NT2/D1 (cell line): ENCODE measurements around the gene EVI2A.

Experiments used
- SUZ12 ChIP-seq: IDR thresholded peaks from 2 replicates; pipeline ENCODE4 v1.6.1; 2011; ENCODE audit not compliant: insufficient read length, insufficient read depth; ENCODE audit errors: extremely low read depth
- YY1 ChIP-seq: IDR thresholded peaks from 2 replicates; pipeline ENCODE4 v1.6.1; 2011; ENCODE audit not compliant: insufficient read length, insufficient read depth
- ZNF274 ChIP-seq: IDR thresholded peaks from 2 replicates; pipeline ENCODE4 v1.6.1; 2011; ENCODE audit warnings: mild to moderate bottlenecking, low read depth, low read length

DNA sequence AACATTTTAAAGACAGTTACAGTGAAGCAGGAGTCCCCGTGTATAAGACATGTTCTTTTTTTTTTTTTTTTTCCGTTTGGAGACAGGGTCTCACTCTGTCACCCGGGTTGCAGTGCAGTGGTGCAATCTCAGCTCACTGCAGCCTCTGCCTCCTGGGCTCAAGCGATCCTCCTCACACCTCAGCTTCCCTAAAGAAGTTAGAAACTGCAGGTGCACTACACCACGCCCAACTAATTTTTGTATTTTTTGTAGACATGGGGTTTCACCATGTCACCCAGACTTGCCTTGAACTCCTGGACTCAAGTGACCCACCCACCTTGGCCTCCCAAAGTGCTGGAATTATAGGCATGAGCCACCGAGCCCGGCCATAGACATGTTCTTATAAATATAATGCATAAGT, 10.5 kb downstream of the EVI2A start:
- TF ChIP-seq YY1: no peak
- TF ChIP-seq ZNF274: no peak
- TF ChIP-seq SUZ12: no peak
